Measurements from ENCODE around the gene SRSF4. TPM values are rescaled to one million over a fixed set of nuclear protein-coding genes. Genes with fewer than 3 reads are reported as not detected.

SRSF4 gene
- total and polyA plus RNA-seq, 2 donors (not counting 1 experiment from before 2014, with no cell fraction given) = 51.4 to 61.9 TPM

DNA sequence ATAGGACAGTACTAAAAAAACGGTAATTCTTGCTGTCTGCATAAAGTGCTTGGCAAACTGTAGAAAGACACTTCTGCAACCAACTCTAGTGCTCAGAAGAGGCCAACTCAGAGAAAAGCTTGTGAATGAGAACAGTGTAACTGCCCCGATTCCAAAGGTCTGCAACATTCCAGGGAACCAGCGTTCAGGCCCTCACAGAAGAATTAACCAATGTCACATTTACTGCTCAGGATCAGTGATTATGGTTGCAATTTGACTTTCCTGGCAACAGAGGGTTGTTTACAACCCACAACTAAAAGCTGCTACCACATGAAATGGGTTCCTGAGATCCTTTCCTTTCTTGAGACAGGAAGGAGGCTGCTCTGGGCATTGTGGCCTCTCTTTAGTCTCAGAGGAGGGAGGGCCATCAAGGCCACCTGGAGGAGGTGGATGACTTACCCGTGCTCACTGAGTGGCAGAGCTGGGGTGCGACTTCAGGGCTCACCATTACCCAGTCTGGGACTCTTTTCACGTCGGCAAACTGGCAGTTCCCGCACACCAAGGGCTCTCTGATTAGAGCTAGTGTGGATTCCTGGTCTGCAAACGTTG is 15.3 kb downstream of the SRSF4 start:
- Histone ChIP-seq H3K36me3 (ENCODE audit: control insufficient read depth, insufficient read depth, low read length) (peaks cover 5% of the 10 kb centered on the region), H4K20me1 (ENCODE audit: control insufficient read depth, extremely low read depth, insufficient read depth, low read length) (no peaks in the 10 kb centered on the region)
- DNase-seq (ENCODE audit: low read depth in 2 of 2) = no peak

GRCh38 chr1:29164588-29164987 is 17.1 kb downstream of the SRSF4 start:
- no peaks in the 10 kb centered on the region for H3K9me3 ChIP-seq (ENCODE audit: control insufficient read depth, insufficient read depth, low read depth, low read length)
- peaks cover 94% of the 10 kb centered on the region for H3K79me2 ChIP-seq (ENCODE audit: control insufficient read depth, insufficient read depth, low read length)
- H2AFZ ChIP-seq (ENCODE audit: low read length) = no peak overlapping the region
- H3K27me3 ChIP-seq (ENCODE audit: control insufficient read depth, insufficient read depth, low read length) = no peaks in the 10 kb centered on the region
- DNase-seq (ENCODE audit: low read depth in 2 of 2) = no peak
- H3K4me1 ChIP-seq (ENCODE audit: control insufficient read depth, extremely low read depth, insufficient read depth, low read length) = peaks cover 5% of the 10 kb centered on the region
- no peak overlapping the region for H3K4me2 ChIP-seq (ENCODE audit: extremely low read depth, insufficient read depth, low read length)
- H3K9ac ChIP-seq (ENCODE audit: insufficient read depth, low read length) = no peak overlapping the region
- H3K4me3 ChIP-seq (replicated peaks in 1 of 4; ENCODE audit: control extremely low read depth in 1 of 4, insufficient read depth in 1 of 4, low read depth in 3 of 4, low read length in 4 of 4) = no peak overlapping the region
- H4K20me1 ChIP-seq (ENCODE audit: control insufficient read depth, extremely low read depth, insufficient read depth, low read length) = no peaks in the 10 kb centered on the region
- peaks cover 9% of the 10 kb centered on the region for H3K36me3 ChIP-seq (ENCODE audit: control insufficient read depth, insufficient read depth, low read length)
- TF ChIP-seq, protein P1, sequence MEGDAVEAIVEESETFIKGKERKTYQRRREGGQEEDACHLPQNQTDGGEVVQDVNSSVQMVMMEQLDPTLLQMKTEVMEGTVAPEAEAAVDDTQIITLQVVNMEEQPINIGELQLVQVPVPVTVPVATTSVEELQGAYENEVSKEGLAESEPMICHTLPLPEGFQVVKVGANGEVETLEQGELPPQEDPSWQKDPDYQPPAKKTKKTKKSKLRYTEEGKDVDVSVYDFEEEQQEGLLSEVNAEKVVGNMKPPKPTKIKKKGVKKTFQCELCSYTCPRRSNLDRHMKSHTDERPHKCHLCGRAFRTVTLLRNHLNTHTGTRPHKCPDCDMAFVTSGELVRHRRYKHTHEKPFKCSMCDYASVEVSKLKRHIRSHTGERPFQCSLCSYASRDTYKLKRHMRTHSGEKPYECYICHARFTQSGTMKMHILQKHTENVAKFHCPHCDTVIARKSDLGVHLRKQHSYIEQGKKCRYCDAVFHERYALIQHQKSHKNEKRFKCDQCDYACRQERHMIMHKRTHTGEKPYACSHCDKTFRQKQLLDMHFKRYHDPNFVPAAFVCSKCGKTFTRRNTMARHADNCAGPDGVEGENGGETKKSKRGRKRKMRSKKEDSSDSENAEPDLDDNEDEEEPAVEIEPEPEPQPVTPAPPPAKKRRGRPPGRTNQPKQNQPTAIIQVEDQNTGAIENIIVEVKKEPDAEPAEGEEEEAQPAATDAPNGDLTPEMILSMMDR (conservative IDR thresholded peaks at IDR 0.05 in 1 of 2, IDR thresholded peaks at IDR 0.05 in 1 of 2; ENCODE audit: low read depth in 1 of 2, low read length in 2 of 2) = no peak
- TF ChIP-seq EZH2 (IDR thresholded peaks at IDR 0.05; ENCODE audit: low read length, missing control alignments) = no peak
- no peak overlapping the region for H3K27ac ChIP-seq (ENCODE audit: insufficient read depth, low read length)

More for the DNA sequence above, 15.3 kb downstream of the SRSF4 start:
- peak overlapping the region; percentile 52 for H3K27ac ChIP-seq (ENCODE audit: insufficient read depth, low read length)
- H3K4me1 ChIP-seq (ENCODE audit: control insufficient read depth, extremely low read depth, insufficient read depth, low read length) = peaks cover 9% of the 10 kb centered on the region
- H3K4me2 ChIP-seq (ENCODE audit: extremely low read depth, insufficient read depth, low read length) = no peak overlapping the region
- H3K27me3 ChIP-seq (ENCODE audit: control insufficient read depth, insufficient read depth, low read length) = no peaks in the 10 kb centered on the region
- peaks cover 97% of the 10 kb centered on the region for H3K79me2 ChIP-seq (ENCODE audit: control insufficient read depth, insufficient read depth, low read length)
- H3K4me3 ChIP-seq (replicated peaks in 1 of 4; ENCODE audit: control extremely low read depth in 1 of 4, insufficient read depth in 1 of 4, low read depth in 3 of 4, low read length in 4 of 4) = no peak overlapping the region
- H3K9ac ChIP-seq (ENCODE audit: insufficient read depth, low read length) = no peak overlapping the region
- no peaks in the 10 kb centered on the region for H3K9me3 ChIP-seq (ENCODE audit: control insufficient read depth, insufficient read depth, low read depth, low read length)
- no peak overlapping the region for H2AFZ ChIP-seq (ENCODE audit: low read length)
- TF ChIP-seq, protein P1 (conservative IDR thresholded peaks at IDR 0.05 in 1 of 2, IDR thresholded peaks at IDR 0.05 in 1 of 2; ENCODE audit: low read depth in 1 of 2, low read length in 2 of 2) = no peak
- TF ChIP-seq EZH2 (IDR thresholded peaks at IDR 0.05; ENCODE audit: low read length, missing control alignments) = no peak

DNA sequence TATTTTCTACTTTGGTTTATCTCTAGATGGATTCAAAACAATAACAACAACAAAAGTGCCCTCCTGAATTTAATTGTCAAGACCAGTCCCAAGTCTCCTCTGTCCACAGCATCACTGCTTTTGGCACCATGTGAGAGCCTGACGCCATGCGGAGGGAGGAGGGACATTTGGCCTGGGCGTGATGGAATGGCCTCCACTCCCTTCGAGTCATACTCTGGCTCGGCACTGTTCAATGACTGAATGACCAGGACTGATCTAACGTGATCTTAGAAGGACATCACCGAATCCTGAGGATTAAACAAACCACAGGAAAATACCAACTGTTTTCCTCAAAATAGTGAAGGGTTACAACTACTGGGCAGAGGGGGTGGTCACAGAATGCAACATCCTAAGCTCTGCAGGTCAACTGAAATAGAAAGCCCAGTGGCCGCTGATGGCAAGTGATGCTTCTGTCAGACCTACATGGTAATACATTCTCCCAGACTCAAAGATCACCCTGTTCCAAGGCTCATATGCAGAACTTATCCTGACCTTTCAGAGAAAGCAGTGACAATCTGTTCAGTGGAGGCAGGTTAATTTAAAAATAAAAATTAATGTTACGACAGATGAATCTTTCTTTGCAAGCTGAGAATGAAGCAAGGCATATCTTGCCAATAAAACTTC is 19.1 kb downstream of the SRSF4 start:
- no peaks in the 10 kb centered on the region for H3K9me3 ChIP-seq (ENCODE audit: control insufficient read depth, insufficient read depth, low read depth, low read length)
- peaks cover 5% of the 10 kb centered on the region for H3K4me1 ChIP-seq (ENCODE audit: control insufficient read depth, extremely low read depth, insufficient read depth, low read length)
- no peaks in the 10 kb centered on the region for H3K27me3 ChIP-seq (ENCODE audit: control insufficient read depth, insufficient read depth, low read length)
- peak overlapping the region; percentile 22 for H3K27ac ChIP-seq (ENCODE audit: insufficient read depth, low read length)
- H4K20me1 ChIP-seq (ENCODE audit: control insufficient read depth, extremely low read depth, insufficient read depth, low read length) = no peaks in the 10 kb centered on the region
- no peak overlapping the region for H3K4me3 ChIP-seq (replicated peaks in 1 of 4; ENCODE audit: control extremely low read depth in 1 of 4, insufficient read depth in 1 of 4, low read depth in 3 of 4, low read length in 4 of 4)
- peaks cover 84% of the 10 kb centered on the region for H3K79me2 ChIP-seq (ENCODE audit: control insufficient read depth, insufficient read depth, low read length)
- peaks cover 11% of the 10 kb centered on the region for H3K36me3 ChIP-seq (ENCODE audit: control insufficient read depth, insufficient read depth, low read length)
- TF ChIP-seq, protein P1 (conservative IDR thresholded peaks at IDR 0.05 in 1 of 2, IDR thresholded peaks at IDR 0.05 in 1 of 2; ENCODE audit: low read depth in 1 of 2, low read length in 2 of 2) = no peak
- no peak for TF ChIP-seq EZH2 (IDR thresholded peaks at IDR 0.05; ENCODE audit: low read length, missing control alignments)
- H3K4me2 ChIP-seq (ENCODE audit: extremely low read depth, insufficient read depth, low read length) = no peak overlapping the region
- no peak overlapping the region for H3K9ac ChIP-seq (ENCODE audit: insufficient read depth, low read length)
- peak; percentile 21 to 47 for DNase-seq (ENCODE audit: low read depth in 2 of 2)
- H2AFZ ChIP-seq (ENCODE audit: low read length) = no peak overlapping the region

Data from fibroblast of lung (primary cell).